ENCODE data around the gene PTH1R.
A peak's percentile ranks its signal among the peaks of the same experiment; 100 is the strongest.
"Not testable (repeated sequence)": the region's sequence is repeated elsewhere in the genome, so short reads cannot be mapped to it uniquely, and the experiment has no call there.

Gene PTH1R

DNA sequence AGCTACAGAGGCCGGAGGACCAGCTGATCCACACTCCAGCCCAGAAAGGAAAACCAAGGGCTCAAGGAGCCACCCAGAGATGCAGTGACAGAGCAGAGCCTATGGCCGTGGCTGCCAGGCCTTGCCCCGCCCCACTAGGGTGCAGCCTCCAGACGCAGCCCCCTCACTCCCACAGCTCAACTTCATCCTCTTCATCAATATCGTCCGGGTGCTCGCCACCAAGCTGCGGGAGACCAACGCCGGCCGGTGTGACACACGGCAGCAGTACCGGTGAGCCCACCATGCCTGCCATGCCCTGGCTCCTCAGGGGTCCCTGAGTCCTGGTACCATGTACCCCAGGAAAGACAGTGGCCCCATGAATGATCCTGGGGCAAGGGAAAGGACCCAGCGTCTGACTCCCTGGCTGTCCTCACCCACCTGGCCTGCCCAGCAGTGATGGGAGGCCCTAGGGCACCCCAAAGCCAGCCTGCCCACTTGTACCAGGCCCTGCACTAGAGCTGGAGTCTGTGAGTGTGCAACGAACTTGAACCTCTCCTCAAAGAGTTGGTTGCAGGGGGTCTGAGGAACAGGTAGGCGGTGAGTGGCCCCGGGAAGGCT lies 24.2 kb downstream of the PTH1R start:
- DNase-seq = no peak

DNA sequence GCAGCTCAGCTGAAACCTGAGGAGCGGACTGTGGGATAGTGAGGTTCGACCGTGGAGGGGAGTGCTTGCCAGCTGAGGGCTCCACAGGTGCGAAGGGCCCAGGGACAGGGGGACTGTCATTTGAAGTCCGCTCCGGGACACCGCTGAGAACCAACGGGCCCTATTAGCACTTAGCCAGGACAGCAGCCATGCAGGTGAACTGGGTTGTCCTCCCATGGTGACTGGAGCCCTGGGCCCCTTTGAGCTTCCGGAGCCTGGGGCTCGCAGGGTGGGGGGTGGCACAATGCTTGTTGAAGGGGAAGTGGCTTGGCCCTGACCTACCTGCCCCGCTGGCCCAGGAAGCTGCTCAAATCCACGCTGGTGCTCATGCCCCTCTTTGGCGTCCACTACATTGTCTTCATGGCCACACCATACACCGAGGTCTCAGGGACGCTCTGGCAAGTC lies 24.7 kb downstream of the PTH1R start:
- DNase-seq = no peak

DNA sequence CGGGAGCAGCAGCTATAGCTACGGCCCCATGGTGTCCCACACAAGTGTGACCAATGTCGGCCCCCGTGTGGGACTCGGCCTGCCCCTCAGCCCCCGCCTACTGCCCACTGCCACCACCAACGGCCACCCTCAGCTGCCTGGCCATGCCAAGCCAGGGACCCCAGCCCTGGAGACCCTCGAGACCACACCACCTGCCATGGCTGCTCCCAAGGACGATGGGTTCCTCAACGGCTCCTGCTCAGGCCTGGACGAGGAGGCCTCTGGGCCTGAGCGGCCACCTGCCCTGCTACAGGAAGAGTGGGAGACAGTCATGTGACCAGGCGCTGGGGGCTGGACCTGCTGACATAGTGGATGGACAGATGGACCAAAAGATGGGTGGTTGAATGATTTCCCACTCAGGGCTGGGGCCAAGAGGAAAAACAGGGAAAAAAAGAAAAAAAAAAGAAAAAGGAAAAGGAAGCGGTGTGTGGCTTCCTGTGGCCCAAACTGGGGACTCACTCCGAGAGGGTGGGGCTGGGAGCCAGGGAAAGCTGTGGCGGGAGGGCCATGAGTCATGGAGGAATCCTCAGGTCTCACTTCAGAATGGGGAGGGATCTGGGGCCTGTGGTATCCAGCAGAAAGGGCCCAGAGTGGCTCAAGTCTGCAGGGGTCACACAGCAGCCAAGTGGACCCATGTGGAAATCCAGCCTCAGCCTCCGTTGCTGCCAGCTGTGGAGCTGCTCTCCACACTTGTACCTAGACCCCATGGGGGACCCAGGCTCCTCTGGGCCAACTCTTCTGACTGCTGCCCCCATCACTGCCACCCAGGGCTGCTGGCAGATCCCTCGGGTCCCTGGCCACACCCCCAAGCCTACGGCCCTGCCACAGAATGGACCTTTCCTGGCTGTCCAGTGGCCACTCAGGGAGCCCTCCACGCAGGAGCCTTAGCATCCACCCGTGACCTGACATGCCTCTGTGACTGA lies 26.1 kb downstream of the PTH1R start:
- no peak for DNase-seq

DNA sequence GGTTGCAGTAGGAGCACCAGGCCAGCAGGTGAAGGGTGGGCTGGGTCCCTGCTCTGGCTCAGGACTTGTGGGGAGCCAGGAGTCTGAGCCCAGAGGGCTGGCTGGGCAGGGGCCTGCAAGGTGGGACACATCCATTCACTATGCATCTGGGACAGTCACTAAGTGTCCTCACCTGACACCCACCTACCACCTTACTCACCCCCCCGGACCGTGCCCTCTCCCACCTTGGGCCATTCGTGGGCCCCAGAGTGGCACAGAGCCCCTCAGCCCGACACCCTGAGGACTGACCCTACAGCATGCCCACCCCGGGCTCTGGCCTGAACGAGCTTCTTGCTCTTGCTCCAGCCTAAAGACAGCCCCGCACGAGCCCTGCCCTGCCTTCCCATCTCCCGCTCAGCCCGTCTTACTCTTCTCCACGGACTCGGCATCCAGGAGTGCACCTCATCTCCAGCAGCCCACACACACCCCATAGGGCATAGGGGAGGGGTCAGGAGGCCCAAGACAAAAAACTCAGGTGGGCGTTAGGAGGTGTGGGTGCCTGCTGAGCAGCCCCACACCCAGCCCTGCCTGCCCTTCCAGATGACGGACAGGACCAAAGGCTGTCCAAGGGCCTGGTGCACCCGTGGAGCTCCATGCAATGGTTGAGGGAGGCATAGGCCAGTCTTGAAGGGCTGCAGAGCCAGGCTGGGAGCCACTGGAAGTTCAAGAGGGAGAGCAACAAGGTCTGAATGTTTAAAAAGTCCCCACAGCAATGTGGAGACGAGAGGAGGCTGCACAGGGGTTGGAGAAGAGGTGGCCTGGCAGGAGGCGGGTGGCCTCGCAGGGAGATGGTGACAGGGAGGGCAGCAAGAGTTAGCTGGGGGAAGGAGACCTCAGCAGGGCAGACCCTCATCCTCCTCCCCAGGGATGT lies 27.0 kb downstream of the PTH1R start:
- DNase-seq = no peak

DNA sequence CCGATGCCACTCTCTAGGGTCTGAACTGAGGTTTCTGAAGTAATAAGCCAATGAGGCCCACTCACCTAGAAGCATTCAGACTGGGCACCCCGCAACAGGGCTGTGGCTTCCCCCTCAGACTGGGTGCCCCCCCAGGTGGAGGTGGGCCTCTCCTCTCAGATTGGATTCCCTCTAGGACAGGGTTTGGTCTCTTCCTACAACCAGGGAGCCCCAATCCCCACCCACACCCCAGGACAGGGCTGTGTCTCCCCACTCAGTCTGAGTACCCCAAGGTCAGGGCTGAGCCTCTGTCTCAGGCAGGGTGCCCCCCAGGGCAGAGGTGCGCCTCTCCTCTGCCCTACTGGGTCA lies 27.7 kb downstream of the PTH1R start:
- no peak for DNase-seq

DNA sequence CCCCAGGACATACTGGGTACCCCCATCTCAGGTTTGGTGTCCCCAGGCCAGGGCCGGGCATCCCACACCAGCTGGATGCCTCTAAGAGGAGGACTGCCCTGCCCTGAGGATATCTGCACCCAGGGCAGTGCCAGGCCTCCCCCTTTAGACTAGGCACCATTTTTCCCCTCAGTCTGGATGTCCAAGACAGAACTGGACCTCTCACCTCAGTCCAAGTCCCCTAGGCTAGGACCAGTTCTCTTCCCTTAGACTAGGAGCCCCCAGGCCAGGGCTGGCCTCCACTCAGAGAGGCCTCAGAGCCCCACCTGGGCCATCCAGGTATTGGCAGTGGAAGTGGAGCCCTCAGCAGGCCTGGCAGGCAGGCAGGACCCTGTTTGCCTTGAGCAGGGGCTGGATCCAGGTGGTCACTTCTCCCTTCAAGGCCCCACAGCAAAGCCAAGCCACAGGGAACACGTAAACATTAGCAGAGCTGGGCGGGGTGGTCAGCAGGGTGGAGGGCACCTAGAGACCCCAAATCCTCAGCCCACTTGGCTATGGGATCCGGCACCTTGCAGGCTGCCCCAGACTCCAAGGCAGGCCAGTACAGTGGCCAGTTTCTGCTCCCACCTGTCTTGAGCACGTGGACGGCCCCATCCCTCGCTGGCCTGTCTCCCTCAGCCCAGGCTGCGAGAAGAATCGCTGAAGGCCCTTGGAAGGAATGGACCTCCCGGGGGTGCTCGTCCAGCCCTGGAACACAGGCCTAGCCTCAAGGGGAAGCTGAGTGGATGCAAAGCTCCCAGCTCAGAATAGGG lies 28.3 kb downstream of the PTH1R start:
- DNase-seq = no peak

DNA sequence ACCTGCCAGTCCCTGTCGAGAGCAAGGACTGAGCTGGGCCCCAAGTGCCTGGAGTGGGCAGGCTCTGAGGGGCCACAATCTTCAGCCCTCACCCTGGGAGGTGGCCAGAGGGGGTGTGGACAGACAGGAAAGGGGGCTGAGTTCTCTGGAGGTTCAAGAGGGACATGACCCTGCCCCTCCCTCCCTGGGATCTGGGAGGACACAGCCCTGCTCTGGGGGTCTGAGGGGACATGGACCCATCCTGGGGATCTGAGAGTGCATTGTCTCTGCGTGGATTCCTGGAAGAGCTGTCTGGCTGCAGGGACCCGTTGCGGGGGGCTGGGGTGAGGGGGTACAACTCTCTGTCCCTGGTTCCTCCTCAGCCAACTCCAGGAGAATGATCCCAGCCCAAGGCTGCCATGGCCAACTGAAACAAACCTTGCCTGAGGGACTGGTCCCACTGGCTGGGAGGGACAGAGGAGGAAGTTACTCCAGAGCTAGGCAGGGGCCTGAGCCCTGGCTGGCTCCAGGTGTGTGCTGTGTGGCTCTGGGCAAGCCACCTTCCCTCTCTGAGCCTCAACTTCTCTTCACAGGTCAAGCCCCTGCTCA lies 29.0 kb downstream of the PTH1R start:
- DNase-seq = no peak

DNA sequence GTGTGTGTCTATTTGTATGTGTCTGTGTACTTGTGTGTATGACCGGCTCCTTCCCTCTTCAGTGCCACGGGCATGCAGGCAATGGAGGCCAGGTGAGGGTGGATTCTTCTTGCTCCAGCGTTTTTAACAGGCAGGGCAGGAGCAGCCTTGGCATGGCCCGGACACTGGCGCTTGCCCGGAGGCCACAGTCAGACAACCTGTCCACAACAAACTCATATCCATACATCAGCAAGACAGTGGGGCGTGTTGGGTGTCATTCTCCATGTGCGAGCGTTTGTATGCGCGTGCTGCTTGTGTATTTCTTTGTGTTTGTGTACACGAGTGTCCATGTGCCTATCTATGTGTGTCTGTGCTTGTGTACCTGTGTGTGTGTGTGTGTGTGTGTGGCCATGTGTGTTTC lies 29.8 kb downstream of the PTH1R start:
- no peak for DNase-seq

DNA sequence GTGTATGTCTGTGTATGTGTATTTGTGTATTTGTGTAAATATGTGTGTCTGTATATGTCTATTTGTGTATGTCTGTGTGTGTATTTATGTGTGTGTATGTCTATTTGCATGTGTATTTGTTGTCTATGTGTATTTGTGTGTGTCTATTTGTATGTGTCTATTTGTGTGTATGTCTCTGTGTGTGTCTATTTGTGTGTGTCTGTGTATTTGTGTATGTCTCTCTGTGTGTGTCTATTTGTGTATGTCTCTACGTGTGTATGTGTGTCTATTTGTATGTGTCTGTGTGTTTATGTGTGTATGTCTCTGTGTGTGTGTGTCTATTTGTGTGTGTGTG lies 30.4 kb downstream of the PTH1R start:
- DNase-seq = no peak

DNA sequence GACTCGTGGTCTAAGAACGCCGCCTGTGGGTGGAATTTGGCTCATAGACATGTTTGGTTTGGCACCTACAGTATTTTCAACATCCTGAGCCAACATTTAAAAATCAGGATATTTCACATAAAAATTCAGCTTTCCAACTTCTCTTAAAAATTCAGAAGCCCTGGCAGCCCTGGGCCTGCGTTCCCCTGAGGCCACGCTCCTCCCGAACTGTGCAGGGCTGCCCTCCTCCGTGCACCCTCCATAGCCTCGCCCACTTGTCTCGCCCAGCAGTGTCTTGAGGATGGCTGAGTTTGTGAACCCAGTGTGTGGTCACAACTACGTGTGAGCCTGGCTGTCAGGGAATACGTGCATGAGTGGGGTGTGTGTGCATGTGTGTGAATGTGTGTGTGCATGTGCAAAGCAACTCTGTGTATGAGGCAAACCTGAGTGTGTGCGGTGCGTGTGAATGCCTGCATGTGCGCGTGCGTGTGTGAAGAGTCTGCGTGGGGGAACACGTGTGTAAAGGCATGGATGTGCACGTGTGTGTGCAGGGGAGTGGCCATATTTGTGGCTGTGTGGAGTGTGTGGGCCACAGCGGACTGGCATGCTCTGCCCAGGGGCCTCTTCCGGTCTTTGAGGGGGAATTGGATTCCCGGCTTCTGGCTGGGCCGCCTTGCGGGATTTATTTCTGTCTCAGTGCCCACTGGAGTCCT lies 30.9 kb downstream of the PTH1R start:
- DNase-seq = no peak

DNA sequence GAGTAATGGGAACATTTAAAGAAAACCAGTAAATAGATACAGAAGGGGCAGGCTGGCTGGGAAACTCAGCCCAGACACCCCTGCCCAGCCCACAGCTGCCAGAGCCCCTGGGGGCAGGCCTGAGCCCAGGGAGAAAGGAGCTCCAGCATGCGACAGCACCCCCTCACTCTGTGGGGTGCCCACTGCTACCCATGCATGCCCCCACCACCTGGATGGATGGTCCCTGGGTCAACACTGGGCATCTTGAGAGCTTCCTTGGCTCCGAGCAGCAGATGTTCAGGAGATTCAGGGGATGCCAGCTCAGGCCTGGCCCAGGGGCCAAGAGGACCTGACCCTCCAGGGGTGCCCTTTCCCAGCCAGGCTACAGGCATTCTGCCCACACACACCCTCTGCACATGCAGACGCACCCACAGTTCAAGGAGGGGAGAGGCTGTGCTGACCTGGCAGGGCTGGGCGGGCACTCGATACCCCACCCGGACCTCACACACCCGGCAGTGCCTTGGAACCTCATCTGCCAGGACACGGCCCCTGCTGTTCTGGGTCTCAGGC lies 31.5 kb downstream of the PTH1R start:
- DNase-seq = no peak

DNA sequence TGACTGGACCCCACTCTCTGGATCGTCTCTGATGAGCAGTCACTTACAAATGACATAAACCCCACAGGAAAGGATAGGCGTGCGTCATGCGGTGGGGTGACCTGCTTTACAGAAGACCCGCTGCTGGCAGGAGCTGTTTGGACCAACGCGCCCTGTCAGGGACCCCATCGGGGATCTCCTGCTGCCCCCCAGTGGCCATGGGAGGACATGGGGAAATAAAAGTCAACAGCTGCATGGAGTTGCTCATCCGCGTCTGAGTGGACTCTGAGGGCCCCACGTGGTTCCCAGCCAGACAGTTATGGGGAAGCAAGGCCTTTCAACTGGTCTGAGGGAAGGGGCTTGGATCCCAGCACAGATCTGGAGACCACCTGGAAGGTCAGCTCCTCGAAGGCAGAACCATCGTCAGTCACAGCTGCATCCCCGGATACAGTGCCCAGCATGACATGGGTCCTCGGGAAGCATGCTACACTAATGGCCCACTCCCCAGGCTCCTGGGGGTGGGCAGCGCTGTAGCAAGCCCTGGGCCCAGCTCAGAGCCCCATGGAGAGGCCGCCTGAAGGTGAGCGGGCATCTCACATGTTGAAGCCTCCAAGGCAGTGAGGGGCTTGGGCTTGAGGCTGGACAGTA lies 32.1 kb downstream of the PTH1R start:
- DNase-seq = peak; percentile 84 to 93

DNA sequence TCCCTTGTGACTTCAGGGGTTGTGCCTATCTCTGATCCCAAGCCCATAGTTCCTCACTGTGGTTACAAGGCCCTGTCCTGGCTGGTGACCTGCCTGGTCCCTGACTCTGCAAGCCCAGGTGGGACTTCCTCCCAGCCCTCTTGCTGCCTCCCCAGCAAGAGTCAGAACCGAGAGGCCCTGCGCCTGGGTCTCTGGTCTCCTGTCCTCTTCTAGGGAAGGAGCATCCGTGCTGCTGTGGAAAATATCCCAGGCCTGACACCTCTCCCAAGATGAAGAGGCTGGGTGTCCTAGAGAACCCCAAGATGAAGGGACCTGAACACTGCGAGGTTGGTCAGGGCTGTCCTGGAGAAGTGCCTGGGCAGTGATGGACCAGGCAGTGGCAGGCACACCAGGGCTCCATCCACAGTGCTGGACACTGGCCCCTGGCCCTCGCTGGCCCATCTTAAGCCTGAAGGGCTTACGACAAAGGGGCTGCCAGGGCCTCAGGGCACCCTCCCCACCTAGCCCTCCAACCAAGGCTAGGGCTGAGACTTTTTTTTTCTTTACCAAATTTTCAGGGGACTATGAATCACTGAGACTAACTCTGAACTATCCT lies 32.7 kb downstream of the PTH1R start:
- DNase-seq = no peak

DNA sequence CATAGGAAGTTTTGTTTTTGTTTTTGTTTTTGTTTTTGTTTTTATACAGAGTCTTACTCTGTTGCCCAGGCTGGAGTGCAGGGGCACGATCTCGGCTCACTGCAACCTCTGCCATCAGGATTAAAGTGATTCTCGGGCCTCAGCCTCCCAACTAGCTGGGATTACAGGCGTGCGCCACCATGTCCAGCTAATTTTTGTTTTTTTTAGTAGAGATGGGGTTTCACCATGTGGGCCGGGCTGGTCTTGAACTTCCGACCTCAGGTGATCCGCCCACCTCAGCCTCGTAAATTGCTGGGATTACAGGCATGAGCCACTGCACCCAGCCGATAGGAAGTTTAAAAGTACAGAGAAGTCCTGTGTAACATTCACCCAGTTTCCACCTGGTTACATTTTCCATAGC lies 33.4 kb downstream of the PTH1R start:
- not testable (repeated sequence) for DNase-seq

DNA sequence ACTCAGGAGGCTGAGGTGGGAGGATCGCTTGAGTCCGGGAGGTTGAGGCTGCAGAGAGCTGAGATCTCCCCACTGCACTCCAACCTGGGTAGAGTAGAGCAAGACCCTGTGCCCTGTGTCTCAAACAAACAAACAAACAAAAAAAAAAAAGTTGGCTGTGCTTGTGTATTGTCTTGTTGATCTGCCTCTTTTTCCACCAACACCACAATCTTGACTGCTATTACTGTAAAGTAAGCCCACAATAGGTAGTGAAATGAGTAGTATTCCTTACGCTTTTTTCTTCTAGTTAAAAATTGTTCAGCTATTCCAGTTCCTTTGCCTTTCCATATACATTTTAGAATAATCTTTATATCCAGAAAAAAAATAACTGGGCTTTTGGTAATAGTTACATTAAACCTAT lies 35.5 kb downstream of the PTH1R start:
- no peak for DNase-seq

DNA sequence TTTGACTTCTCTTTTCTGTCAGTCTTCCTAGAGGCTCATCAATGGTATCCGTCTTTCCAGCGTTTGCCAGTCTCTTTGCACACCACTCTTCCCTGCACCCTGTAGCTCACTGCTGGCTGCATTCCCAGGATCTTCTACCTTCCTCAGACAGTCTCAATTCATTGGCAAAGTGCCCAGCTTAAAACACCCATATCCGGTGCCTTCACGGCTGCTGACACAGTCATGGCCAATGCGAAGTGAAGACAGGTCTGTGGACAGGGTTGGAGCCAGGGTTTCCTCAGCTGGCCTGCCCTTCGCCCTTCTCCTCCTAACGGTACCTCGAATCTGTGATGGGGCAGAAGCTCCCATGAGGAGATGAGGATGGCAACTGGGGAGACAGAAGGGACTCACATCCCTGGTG lies 36.1 kb downstream of the PTH1R start:
- peak; percentile 28 to 46 for DNase-seq

DNA sequence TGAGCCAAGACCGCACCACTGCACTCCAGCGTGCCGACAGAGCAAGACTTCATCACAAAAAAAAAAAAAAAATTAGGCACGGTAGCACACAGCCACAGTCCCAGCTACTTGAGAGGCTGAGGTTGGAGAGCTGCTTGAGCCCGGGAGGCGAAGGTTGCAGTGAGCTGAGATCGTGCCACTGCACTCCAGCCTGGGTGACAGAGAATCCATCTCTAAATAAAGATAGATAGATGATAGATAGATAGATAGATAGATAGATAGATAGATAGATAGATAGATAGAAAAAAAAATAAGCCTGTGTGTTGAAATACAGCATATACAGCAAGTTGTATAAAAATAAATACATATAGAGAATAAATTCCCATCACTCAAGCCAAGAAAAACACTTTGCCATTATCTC lies 37.3 kb downstream of the PTH1R start:
- no peak for DNase-seq

DNA sequence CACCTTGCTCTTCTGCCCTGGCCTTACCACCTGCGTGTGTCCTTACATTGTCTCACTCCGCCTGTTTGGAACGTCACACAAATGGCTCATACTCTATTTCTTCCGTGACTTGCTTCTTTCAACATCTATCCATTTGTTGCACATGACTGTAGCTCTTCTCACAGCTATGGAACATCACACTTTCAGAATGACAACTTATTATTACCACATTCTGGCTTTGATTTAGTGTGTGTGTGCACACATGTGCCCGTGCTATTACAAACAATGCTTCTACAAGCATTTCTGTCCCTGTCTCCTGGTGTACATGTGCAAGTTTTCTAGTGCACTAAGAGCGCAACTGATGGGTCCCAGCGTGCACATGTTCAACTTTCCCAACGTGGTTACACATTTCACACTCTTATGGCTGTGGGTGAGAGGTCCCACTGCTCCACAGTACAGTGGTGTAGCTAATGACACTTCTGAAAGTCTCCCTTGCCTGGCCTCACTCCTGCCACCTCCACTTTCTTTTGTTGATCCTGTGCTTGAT lies 37.8 kb downstream of the PTH1R start:
- DNase-seq = no peak

DNA sequence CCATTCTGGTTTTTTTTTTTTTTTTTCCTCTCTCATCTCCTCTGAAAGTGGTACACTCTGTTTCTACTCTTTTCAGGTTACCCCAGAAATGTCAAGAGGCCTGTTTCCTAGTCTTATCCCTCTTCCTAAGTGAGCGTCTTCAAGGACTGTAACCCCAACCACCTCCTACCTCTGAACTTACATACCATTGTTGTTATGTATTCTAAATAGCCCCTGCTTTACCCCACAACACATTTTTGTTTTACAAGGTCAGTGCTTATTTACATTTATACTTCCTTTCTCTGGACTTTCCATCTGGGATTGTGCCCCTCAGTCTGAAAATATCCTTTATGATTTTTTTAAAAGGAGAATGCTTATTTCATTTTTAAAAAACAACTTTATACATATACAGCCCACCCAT lies 38.8 kb downstream of the PTH1R start:
- no peak for DNase-seq

DNA sequence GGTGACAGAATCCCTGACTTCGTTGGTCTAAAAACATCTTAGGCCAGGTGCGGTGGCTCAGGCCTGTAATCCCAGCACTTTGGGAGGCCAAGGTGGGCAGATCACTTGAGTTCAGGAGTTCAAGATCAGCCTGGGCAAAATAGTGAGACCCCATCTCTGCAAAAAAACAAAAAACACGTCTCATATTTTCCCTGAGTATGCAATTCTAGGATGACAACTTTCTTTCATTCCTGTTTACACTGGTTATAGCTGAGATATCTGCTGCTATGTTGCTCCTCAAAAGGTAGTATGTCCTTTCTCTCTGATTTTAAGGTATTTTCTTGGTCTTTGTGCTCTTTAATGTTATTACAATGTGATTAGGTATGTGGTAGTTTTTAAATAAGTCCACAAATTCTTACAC lies 39.3 kb downstream of the PTH1R start:
- DNase-seq = no peak

Measured in NCI-H524 (cell line).